AG08396 (cell line): Measurements from ENCODE around the gene GAST.
A peak's percentile ranks its signal among the peaks of the same experiment; 100 is the strongest.

ENCODE experiments used
- DNase-seq: peaks from one replicate; pipeline ENCODE4 v3.0.0; 2012; ENCODE audit warnings: low spot score, mixed read lengths

Gene GAST

GRCh38 chr17:41710472-41711090 lies 1.6 kb upstream of the GAST start:
- DNase-seq: no peak

- DNase-seq: no peak
Observed at GRCh38 chr17:41717408-41718286, 5.5 kb downstream of the GAST start.

DNA sequence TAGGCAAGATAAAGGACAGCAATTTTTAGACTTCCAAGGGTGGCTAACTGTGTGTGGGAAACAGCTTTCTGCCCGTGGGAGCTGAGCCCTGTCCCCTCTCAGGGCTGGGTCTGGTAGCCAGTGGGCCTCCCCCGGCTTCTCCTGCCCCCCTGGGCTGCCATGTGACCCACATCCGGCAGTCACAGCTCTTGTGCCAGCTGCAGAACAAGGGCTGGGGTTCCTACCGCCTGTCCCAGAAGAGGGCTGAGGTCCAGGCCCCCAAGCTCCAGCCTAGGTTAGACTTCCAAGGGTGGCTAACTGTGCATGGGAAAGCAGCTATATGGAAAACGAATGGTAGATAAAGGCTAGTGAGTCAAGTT lies 6.1 kb downstream of the GAST start:
- DNase-seq: no peak

- no peak for DNase-seq
Observed at GRCh38 chr17:41722231-41722630, 10.1 kb downstream of the GAST start.

DNA sequence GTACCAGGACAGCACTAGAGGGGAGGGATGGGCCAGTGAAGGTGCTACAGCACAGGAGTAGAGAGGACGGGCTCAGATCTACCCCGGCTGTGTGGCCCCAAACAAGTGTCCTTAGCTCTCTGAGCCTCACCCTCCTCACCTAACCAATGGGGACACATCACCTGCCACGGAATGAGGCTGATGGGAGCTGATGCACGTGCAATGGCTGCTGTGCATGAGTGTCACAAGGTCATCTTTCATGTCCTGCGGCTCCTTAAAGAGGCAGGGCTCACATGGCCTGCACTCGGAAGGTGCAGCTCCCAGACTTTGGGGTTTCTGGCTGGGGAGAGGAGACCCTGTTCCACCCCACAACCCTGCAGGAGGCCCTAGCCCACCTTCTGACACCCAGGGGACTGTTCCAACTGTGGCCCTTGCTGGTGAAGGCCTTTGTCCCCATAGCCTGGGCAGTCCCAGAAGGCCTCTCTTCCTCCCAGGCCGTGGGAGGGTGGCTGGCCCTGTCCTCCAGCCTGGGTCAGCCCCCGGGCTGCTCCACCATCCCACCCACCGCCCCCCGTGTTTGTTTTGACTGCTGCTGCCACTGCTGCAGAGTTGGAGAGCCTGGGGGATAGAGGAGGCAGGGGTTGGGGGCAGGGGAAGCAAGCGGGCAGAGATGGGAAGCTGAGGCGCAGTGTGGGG lies 11.8 kb downstream of the GAST start:
- DNase-seq: no peak

DNA sequence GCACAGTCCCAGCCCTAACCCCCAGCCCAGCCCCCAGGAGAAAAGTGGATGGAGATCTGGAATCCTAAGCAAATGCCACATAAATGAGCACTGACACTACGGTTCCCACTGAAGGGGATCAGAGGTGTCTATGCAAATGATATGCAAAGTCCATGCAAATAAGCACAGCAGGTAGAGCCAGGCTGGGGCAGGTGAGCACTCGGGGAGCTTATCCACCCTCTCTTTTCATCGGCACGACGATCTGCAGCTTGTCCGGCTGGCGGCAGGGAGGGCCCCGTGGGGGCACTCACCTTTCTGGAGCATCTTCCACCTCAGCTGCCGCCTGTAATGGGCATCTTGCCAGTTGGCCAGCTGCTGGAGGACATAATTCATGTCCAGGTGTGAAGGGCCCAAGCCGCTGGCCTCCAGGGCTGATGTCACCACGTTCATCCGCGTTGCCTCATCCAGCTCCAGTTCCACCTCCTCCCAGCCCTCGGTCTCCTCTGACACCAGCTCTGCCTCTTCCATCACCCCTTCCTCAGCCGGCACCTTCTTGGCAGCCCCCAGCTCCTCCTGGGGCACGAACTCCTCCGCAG lies 12.4 kb downstream of the GAST start:
- no peak for DNase-seq

DNA sequence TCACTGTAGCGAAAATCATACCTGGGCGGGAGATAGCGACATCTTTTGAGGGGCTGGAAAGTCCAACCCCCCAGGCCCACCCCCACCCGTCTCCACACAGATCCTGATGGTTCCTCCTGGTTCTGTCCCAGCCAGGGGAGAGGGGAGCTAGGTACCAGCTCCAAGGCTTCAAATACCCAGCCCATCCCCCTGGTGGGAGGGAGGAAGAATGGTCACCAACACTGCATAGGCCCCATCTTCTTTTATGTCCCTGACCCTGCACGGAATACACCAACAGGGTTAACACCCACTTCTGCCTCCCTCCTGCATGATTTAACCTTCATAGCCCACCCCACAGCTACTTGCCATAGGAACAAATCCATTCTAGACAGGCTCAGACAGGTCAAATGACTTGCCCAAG lies 13.0 kb downstream of the GAST start:
- DNase-seq: no peak

- no peak for DNase-seq
Observed at GRCh38 chr17:41728056-41728455, 15.9 kb downstream of the GAST start.

DNA sequence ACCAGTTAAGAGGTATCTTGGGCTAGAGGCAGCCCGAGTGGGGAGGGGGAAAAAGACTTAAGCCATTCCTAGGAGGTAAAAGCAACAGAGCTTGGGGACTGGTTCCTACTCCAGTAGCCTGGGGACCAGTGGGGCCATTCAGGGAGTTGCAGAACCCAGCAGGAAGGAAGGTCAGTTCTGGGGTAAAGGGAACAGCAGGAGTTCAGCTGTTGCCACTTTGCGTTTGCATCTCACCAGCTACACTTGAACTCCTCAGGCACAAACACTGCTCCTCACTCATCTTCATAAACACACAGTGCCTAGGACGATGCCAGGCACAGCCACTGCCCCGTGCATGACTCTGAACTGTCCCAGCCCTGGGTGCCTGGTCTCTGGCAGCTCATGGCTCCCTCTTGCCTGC lies 18.3 kb downstream of the GAST start:
- DNase-seq: no peak

DNA sequence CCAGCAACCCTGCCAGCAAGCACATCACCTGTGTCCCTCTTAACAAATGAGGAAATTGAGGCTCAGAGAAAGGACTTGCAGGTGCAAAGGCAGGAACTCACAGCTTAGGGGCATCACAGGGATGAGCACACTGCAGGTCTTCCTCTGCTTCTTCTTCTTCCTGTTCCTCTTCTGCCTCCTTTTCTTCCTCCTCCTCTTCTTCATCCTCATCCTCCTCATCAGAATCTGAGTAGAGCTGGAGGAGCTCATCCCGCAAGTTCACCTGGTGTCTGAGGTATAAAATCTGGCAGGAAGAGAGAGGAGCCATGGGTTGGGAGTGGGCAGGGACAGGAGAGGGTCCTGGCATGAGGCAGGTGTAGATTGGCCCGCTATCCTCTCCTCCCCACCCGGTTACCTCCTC lies 19.7 kb downstream of the GAST start:
- no peak for DNase-seq

- DNase-seq: no peak
Observed at GRCh38 chr17:41733348-41734138, 21.4 kb downstream of the GAST start.

DNA sequence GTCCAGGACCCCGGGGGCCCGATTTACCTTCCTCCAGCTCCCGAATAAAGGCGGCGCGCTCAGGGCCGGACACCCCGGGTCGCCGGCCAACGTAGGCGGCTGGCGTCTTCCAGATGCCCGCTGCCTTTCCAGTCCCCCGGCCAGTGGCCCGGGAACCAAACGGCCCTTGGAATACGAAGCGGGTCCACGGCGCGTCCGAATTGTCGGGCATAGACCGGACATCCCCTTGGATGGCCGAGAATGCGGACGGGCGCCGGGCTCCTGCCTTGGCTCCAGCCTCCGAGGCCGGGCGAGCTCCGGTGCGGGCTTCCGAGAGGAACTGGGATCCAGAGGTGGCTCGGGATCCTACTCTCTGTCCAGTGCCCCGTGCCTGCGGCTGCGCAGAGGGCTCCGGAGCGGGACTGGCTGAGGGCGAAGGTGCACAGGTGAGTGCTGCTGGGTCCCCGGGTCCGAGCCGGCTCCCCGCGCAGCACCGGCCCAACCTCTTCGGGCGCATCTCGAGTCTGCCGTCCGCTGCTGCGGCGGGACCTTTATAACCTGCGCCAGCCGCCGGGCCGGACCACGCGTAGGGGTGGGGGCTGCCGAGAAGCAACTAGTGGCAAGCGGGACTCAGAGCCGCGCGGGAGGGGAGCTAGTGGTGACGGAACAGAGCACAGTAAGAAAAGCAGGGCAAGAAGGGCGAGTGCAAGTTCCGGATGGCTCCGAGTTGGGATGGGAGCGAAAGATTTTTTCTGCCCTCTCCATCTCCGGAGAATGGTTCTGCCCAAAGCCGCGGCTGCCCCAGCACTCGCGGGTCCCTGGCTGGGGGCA lies 22.2 kb downstream of the GAST start, which contains the start of gene HAP1:
TSS of gene HAP1 (minus strand) at position 505 of the 810 bp plus-strand sequence. CDS start at position 496, 9 bp downstream.
- peak; percentile 58 for DNase-seq

- no peak for DNase-seq
Observed at GRCh38 chr17:41734949-41735313, 22.8 kb downstream of the GAST start.

- DNase-seq: no peak
Observed at GRCh38 chr17:41735744-41736143, 23.6 kb downstream of the GAST start.

DNA sequence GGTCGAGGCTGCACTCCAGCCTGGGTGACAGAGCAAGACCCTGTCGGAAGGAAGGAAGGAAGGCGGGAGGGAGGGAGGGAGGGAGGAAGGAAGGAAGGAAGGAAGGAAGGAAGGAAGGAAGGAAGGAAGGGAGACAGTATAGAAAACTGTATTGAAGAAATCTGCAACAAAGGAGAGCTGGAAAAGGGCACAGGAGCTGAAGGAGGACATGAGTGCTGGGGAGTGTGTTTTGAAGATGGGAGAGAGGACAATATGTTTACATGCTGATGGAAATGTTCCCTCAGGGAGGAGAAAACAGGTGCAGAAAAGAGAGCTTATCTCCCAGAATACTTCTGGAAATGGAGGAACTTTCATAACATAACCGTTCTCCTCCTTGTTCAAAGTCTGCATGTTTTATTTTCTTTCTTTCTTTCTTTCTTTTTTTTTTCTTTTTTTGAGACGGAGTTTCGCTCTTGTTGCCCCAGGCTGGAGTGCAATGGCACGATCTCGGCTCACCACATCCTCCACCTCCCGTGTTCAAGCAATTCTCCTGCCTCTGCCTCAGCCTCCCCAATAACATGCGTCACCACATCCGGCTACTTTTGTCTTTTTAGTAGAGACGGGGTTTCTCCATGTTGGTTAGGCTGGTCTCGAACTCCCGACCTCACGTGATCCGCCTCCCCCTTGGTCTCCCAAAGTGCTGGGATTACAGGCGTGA lies 25.0 kb downstream of the GAST start:
- no peak for DNase-seq

- DNase-seq: no peak
Observed at GRCh38 chr17:41737680-41738023, 25.5 kb downstream of the GAST start.

GRCh38 chr17:41738077-41738800 lies 26.1 kb downstream of the GAST start:
- peak; percentile 89 for DNase-seq

DNA sequence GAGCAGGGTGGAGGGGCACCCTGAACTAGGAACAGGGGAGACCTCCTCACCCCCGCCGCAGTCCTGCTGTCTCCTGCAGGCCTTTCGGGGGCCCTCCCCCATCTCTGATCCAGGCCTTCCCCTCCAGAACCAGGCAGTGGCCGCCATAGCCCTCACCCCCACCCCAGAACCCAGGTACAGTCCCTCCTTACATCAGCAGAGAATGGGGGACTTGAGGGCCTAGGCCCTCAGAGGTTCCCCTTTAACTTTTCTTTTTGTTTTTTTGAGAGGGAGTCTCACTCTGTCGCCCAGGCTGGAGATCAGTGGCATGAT lies 26.6 kb downstream of the GAST start:
- DNase-seq: no peak

GRCh38 chr17:41739661-41740352 lies 27.7 kb downstream of the GAST start:
- DNase-seq: no peak
